Liver (tissue), 9 donors: ENCODE results near the gene P3H2. TPM values are rescaled to one million over a fixed set of nuclear protein-coding genes. Genes with fewer than 3 reads are reported as not detected.

Experiments
- DNase-seq: peaks from one replicate; pipeline ENCODE4 v3.0.0-alpha.2; 2017; ENCODE audit warnings: low spot score
- H3K27ac ChIP-seq, 2 donors: one replicate each; pipeline ENCODE4 v1.7.0; 2013; ENCODE audit warnings: inconsistent platforms in 2 of 2, low read length in 2 of 2, control low read depth in 1 of 2, low read depth in 1 of 2, mild to moderate bottlenecking in 1 of 2
- H3K27me3 ChIP-seq, 4 donors: one replicate each; pipeline versions ENCODE4 v1.6.1 to v1.7.0; 2013; ENCODE audit warnings: low read length in 3 of 4, inconsistent platforms in 1 of 4, mild to moderate bottlenecking in 1 of 4, moderate library complexity in 1 of 4; ENCODE audit not compliant: control insufficient read depth in 4 of 4, insufficient read depth in 4 of 4
- H3K36me3 ChIP-seq, 4 donors: one replicate each; pipeline versions ENCODE4 v1.6.1 to v1.7.0; 2013; ENCODE audit warnings: low read length in 3 of 4, mild to moderate bottlenecking in 3 of 4, low read depth in 1 of 4, moderate library complexity in 1 of 4; ENCODE audit not compliant: control insufficient read depth in 4 of 4, insufficient read depth in 3 of 4
- H3K4me1 ChIP-seq, 4 donors: one replicate each; pipeline versions ENCODE4 v1.6.1 to v1.7.0; 2013; ENCODE audit warnings: low read length in 3 of 4, mild to moderate bottlenecking in 3 of 4, moderate library complexity in 1 of 4; ENCODE audit not compliant: control insufficient read depth in 4 of 4, insufficient read depth in 4 of 4
- H3K4me3 ChIP-seq, 3 donors: one replicate each; pipeline versions ENCODE4 v1.6.1 to v1.7.0; 2013; ENCODE audit warnings: low read length in 3 of 3, control low read depth in 1 of 3, low read depth in 1 of 3, mild to moderate bottlenecking in 1 of 3
- H3K9ac ChIP-seq, 2 donors: one replicate each; pipeline ENCODE4 v1.7.0; 2013; ENCODE audit warnings: low read length in 2 of 2, mild to moderate bottlenecking in 2 of 2, moderate library complexity in 2 of 2, control low read depth in 1 of 2, low read depth in 1 of 2
- H3K9me3 ChIP-seq, 4 donors: one replicate each; pipeline versions ENCODE4 v1.6.1 to v1.7.0; 2013; ENCODE audit warnings: low read length in 3 of 4; ENCODE audit not compliant: control insufficient read depth in 4 of 4
- ATF3 ChIP-seq: IDR thresholded peaks from 2 replicates; pipeline ENCODE4 v1.6.1; 2016; ENCODE audit warnings: antibody characterized with exemption
- CTCF ChIP-seq: fragments of 150-350 bp; IDR thresholded peaks from 2 replicates; pipeline ENCODE4 v1.5.1; 2017; ENCODE audit warnings: improper control_type of control experiment, low read depth, low read length; ENCODE audit not compliant: missing input control
- EGR1 ChIP-seq, 2 donors: IDR thresholded peaks; 2 replicates each; pipeline ENCODE4 v1.6.1; 2016 to 2018; ENCODE audit warnings: antibody characterized with exemption in 2 of 2, low read depth in 2 of 2
- FOXA1 ChIP-seq: IDR thresholded peaks from 2 replicates; pipeline ENCODE4 v1.6.1; 2016; ENCODE audit warnings: antibody characterized with exemption
- FOXA2 ChIP-seq: IDR thresholded peaks from 2 replicates; pipeline ENCODE4 v1.6.1; 2016; ENCODE audit warnings: antibody characterized with exemption
- GABPA ChIP-seq, 2 donors: IDR thresholded peaks in 1 of 2; conservative IDR thresholded peaks in 1 of 2; 2 replicates each; pipeline ENCODE4 v1.6.1; 2016; ENCODE audit warnings: antibody characterized with exemption in 2 of 2, mild to moderate bottlenecking in 1 of 2, moderate library complexity in 1 of 2
- HNF4A ChIP-seq, 2 donors: conservative IDR thresholded peaks; 2 replicates each; pipeline ENCODE4 v1.6.1; 2016; ENCODE audit warnings: antibody characterized with exemption in 2 of 2, mild to moderate bottlenecking in 2 of 2
- HNF4G ChIP-seq: IDR thresholded peaks from 2 replicates; pipeline ENCODE4 v1.6.1; 2016; ENCODE audit warnings: antibody characterized with exemption
- JUND ChIP-seq, 2 donors: IDR thresholded peaks; 2 replicates each; pipeline ENCODE4 v1.6.1; 2016; ENCODE audit warnings: antibody characterized with exemption in 2 of 2
- MAX ChIP-seq: IDR thresholded peaks from 2 replicates; pipeline ENCODE4 v1.6.1; 2016; ENCODE audit warnings: antibody characterized with exemption
- NR2F2 ChIP-seq: IDR thresholded peaks from 2 replicates; pipeline ENCODE4 v1.6.1; 2016; ENCODE audit warnings: antibody characterized with exemption
- RAD21 ChIP-seq, 2 donors: IDR thresholded peaks; 2 replicates each; pipeline ENCODE4 v1.6.1; 2016; ENCODE audit warnings: antibody characterized with exemption in 2 of 2, mild to moderate bottlenecking in 2 of 2
- REST ChIP-seq: IDR thresholded peaks from 2 replicates; pipeline ENCODE4 v1.6.1; 2016; ENCODE audit warnings: antibody characterized with exemption, mild to moderate bottlenecking
- RXRA ChIP-seq, 2 donors: IDR thresholded peaks; 2 replicates each; pipeline ENCODE4 v1.6.1; 2017 to 2018; ENCODE audit warnings: antibody characterized with exemption in 2 of 2, mild to moderate bottlenecking in 1 of 2
- SP1 ChIP-seq: IDR thresholded peaks from 2 replicates; pipeline ENCODE4 v1.6.1; 2018; ENCODE audit warnings: antibody characterized with exemption, mild to moderate bottlenecking
- TAF1 ChIP-seq: conservative IDR thresholded peaks from 2 replicates; pipeline ENCODE4 v1.6.1; 2016; ENCODE audit warnings: antibody characterized with exemption, mild to moderate bottlenecking
- YY1 ChIP-seq: IDR thresholded peaks from 2 replicates; pipeline ENCODE4 v1.6.1; 2016; ENCODE audit warnings: antibody characterized with exemption, mild to moderate bottlenecking
- WGBS: extraction: QIAGEN DNeasy Blood & Tissue Kit; methylation state at CpG from one replicate; pipeline ENCODE4 v1.1.7; 2013; 5-methylcytosine and 5-hydroxymethylcytosine counted together
- polyA plus RNA-seq, 2 donors: library from polyadenylated mRNA; stranded (reverse) in 1 of 2; unstranded in 1 of 2; fragments of 200-250 nt in 1 of 2; fragments of >200 nt in 1 of 2; fragmentation: Nextera tagmentation in 1 of 2; extraction: Ambion mirVana in 1 of 2; gene quantifications; one replicate each; pipeline versions ENCODE4 v1.2.1 to v1.2.3, GENCODE V29; 2013 to 2015
- total RNA-seq, 2 donors: library from RNA; depleted of rRNA; stranded (reverse); fragments of >200 nt; gene quantifications; one replicate each; pipeline ENCODE4 v1.2.3, GENCODE V29; 2014
- TF ChIP-seq, protein P1 (sequence below): IDR thresholded peaks from 2 replicates; pipeline ENCODE4 v1.6.1; 2016; ENCODE audit warnings: antibody characterized with exemption
- donor health status: healthy.
- donor health status: healthy.
- donor health status: healthy.
- donor health status: healthy.
- donor health status: healthy.

The P3H2 gene
- total and polyA plus RNA-seq, 4 donors: 1.9 to 6.9 (median 4.1) TPM

- Histone ChIP-seq H3K27me3 (no peaks in the 10 kb centered on the region), H3K36me3 (no peaks in the 10 kb centered on the region), H3K4me3 (no peak overlapping the region), H3K9me3 (no peaks in the 10 kb centered on the region), H3K27ac (no peak overlapping the region), H3K4me1 (no peaks in the 10 kb centered on the region), H3K9ac (no peak overlapping the region)
- DNase-seq: no peak
- WGBS: 67% methylated on average over 2 of the region's 2 CpGs
- TF ChIP-seq NR2F2 (no peak), SP1 (no peak), FOXA2 (no peak), GABPA (IDR thresholded peaks at IDR 0.05 in 1 of 2, conservative IDR thresholded peaks at IDR 0.05 in 1 of 2) (no peak), ATF3 (no peak)
Observed at GRCh38 chr3:190086191-190086590, 34.5 kb downstream of the P3H2 start.

DNA sequence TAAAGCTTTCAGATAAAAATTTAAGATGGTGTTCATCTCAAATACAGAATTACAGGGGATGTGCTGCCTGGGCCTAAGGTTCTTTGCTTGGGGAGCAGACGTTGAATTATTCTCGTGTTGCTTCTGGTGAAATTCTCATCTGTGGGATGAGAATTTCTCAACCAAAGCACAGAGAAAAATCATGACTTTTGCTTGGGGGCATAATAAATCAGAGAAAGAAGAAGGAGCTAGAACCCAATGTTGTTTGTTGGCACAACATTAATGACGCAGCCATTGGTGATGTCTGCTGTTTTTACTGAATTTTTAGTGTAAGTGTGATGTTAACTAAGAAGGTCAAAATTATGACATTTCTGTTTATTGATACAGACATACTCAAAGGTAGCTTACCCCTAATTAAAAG lies 35.7 kb downstream of the P3H2 start:
- no peak for TF ChIP-seq ATF3
- TF ChIP-seq RXRA (IDR thresholded peaks at IDR 0.05): no peak
- TF ChIP-seq RAD21 (IDR thresholded peaks at IDR 0.05): no peak
- TF ChIP-seq EGR1 (IDR thresholded peaks at IDR 0.05; ENCODE audit: low read depth in 2 of 2): no peak
- TF ChIP-seq NR2F2: no peak
- no peak for TF ChIP-seq GABPA (IDR thresholded peaks at IDR 0.05 in 1 of 2, conservative IDR thresholded peaks at IDR 0.05 in 1 of 2)
- no peak for TF ChIP-seq HNF4A (conservative IDR thresholded peaks at IDR 0.05)
- no peak for TF ChIP-seq SP1
- no peak for TF ChIP-seq FOXA2
- no peak for TF ChIP-seq FOXA1
- TF ChIP-seq YY1: no peak
- TF ChIP-seq JUND (IDR thresholded peaks at IDR 0.05): no peak
- TF ChIP-seq HNF4G: no peak
- TF ChIP-seq CTCF: no peak
- TF ChIP-seq TAF1: no peak
- TF ChIP-seq, protein P1, sequence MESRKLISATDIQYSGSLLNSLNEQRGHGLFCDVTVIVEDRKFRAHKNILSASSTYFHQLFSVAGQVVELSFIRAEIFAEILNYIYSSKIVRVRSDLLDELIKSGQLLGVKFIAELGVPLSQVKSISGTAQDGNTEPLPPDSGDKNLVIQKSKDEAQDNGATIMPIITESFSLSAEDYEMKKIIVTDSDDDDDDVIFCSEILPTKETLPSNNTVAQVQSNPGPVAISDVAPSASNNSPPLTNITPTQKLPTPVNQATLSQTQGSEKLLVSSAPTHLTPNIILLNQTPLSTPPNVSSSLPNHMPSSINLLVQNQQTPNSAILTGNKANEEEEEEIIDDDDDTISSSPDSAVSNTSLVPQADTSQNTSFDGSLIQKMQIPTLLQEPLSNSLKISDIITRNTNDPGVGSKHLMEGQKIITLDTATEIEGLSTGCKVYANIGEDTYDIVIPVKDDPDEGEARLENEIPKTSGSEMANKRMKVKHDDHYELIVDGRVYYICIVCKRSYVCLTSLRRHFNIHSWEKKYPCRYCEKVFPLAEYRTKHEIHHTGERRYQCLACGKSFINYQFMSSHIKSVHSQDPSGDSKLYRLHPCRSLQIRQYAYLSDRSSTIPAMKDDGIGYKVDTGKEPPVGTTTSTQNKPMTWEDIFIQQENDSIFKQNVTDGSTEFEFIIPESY: no peak
- no peak for TF ChIP-seq REST
- no peak for TF ChIP-seq MAX
- Histone ChIP-seq H3K4me3 (no peak overlapping the region), H3K36me3 (no peaks in the 10 kb centered on the region), H3K9ac (no peak overlapping the region), H3K27me3 (no peaks in the 10 kb centered on the region), H3K9me3 (no peaks in the 10 kb centered on the region), H3K4me1 (no peaks in the 10 kb centered on the region), H3K27ac (no peak overlapping the region)
- no peak for DNase-seq
- 87% methylated on average over 3 of the region's 3 CpGs for WGBS
